NB4 (cell line): ENCODE data around the gene TYMS.

Experiments used
- CTCF ChIP-seq: IDR thresholded peaks from one replicate; pipeline ENCODE4 v1.5.1; 2012; ENCODE audit warnings: low read depth, low read length
- MYC ChIP-seq: IDR thresholded peaks from 2 replicates; pipeline ENCODE4 v1.6.1; 2011; ENCODE audit warnings: low read depth, low read length
- TF ChIP-seq, protein P1 (sequence below): IDR thresholded peaks from 2 replicates; pipeline ENCODE4 v1.6.1; 2011; ENCODE audit warnings: low read depth, low read length

GRCh38 chr18:673317-673716 is 15.9 kb downstream of the TYMS start:
- TF ChIP-seq CTCF (no peak), MYC (no peak)
- TF ChIP-seq, protein P1, sequence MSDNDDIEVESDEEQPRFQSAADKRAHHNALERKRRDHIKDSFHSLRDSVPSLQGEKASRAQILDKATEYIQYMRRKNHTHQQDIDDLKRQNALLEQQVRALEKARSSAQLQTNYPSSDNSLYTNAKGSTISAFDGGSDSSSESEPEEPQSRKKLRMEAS, result no peak
